Suprapubic skin (tissue), 4 donors: Measurements from ENCODE around the gene PCNX2. TPM values are rescaled to one million over a fixed set of nuclear protein-coding genes. Genes with fewer than 3 reads are reported as not detected.
"Not testable (repeated sequence)": the region's sequence is repeated elsewhere in the genome, so short reads cannot be mapped to it uniquely, and the experiment has no call there.

Source experiments
- DNase-seq, 2 donors: peaks; one replicate each; pipeline ENCODE4 v3.0.0-alpha.2; 2019; ENCODE audit warnings: low spot score in 2 of 2
- H3K27ac ChIP-seq: fragments of 200-600 bp; sonication (generic); one replicate; pipeline ENCODE4 v1.5.1; 2019
- H3K27me3 ChIP-seq: fragments of 200-600 bp; sonication (generic); one replicate; pipeline ENCODE4 v1.5.1; 2019
- H3K36me3 ChIP-seq: fragments of 200-600 bp; sonication (generic); one replicate; pipeline ENCODE4 v1.5.1; 2019
- H3K4me1 ChIP-seq: fragments of 200-600 bp; sonication (generic); one replicate; pipeline ENCODE4 v1.5.1; 2019
- H3K4me3 ChIP-seq: fragments of 200-600 bp; sonication (generic); one replicate; pipeline ENCODE4 v1.5.1; 2019; ENCODE audit warnings: mild to moderate bottlenecking
- H3K9me3 ChIP-seq: fragments of 200-600 bp; sonication (generic); one replicate; pipeline ENCODE4 v1.5.1; 2019
- CTCF ChIP-seq, 2 donors: fragments of 200-600 bp in 1 of 2; fragments of 450-650 bp in 1 of 2; sonication (generic) in 1 of 2; IDR thresholded peaks; one replicate each; pipeline ENCODE4 v1.5.1; 2016 to 2019; ENCODE audit warnings: antibody characterized with exemption in 2 of 2, mild to moderate bottlenecking in 1 of 2, moderate library complexity in 1 of 2
- EP300 ChIP-seq: sonication (generic); formaldehyde crosslinking; IDR thresholded peaks from one replicate; pipeline ENCODE4 v1.6.1; 2017; ENCODE audit warnings: antibody characterized with exemption
- POLR2A ChIP-seq, 2 donors: fragments of 450-650 bp; IDR thresholded peaks; one replicate each; pipeline ENCODE4 v1.6.1; 2017; ENCODE audit warnings: antibody characterized with exemption in 2 of 2, mild to moderate bottlenecking in 2 of 2, moderate library complexity in 2 of 2
- POLR2AphosphoS5 ChIP-seq, 3 donors: sonication (generic); formaldehyde crosslinking; IDR thresholded peaks; one replicate each; pipeline ENCODE4 v1.6.1; 2017; ENCODE audit warnings: antibody characterized with exemption in 3 of 3
- WGBS: methylation state at CpG from one replicate; pipeline ENCODE4 v1.1.5; 2018; 5-methylcytosine and 5-hydroxymethylcytosine counted together
- total RNA-seq, 4 donors: library from RNA; depleted of rRNA; stranded (reverse); fragments of >200 nt; gene quantifications; one replicate each; pipeline ENCODE4 v1.1.0, GENCODE V29; 2016

PCNX2 gene
- total RNA-seq, 4 donors from 2014 or later = 8.9 to 21.4 (median 14.3) TPM

DNA sequence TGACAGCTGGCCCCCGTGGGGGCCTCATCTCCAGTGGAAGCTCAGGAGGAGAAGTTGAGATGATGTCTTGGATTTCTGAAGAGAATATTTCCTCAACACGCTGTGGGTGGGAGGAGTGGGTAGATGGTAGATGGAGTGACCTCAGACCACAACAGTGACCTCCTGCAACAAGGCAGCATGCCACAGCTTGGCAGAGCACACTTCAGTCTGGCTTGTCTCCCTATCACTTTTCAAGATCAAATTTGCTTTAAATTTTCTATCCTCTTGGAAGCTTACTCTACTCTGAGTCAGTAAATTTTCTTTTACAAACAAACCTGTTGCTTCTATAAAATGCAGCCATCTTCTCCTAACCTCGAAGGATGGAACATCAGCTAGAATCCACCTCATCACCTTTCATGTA, 285.4 kb downstream of the PCNX2 start:
- peaks cover 2% of the 10 kb centered on the region for H3K36me3 ChIP-seq
- no peaks in the 10 kb centered on the region for H3K27me3 ChIP-seq
- no peak overlapping the region for H3K27ac ChIP-seq
- no peaks in the 10 kb centered on the region for H3K9me3 ChIP-seq
- H3K4me3 ChIP-seq = no peak overlapping the region
- WGBS = 81% methylated on average over 3 of the region's 3 CpGs
- no peak for DNase-seq
- no peaks in the 10 kb centered on the region for H3K4me1 ChIP-seq
- TF ChIP-seq EP300 = no peak
- TF ChIP-seq POLR2A (IDR thresholded peaks at IDR 0.05) = no peak
- TF ChIP-seq POLR2AphosphoS5 (IDR thresholded peaks at IDR 0.05) = no peak
- no peak for TF ChIP-seq CTCF (IDR thresholded peaks at IDR 0.05)

- H3K27ac ChIP-seq = no peak overlapping the region
- no peaks in the 10 kb centered on the region for H3K27me3 ChIP-seq
- 80% methylated on average over 3 of the region's 3 CpGs for WGBS
- TF ChIP-seq EP300 = no peak
- H3K4me3 ChIP-seq = no peak overlapping the region
- no peaks in the 10 kb centered on the region for H3K4me1 ChIP-seq
- peaks cover 2% of the 10 kb centered on the region for H3K36me3 ChIP-seq
- DNase-seq = no peak
- no peaks in the 10 kb centered on the region for H3K9me3 ChIP-seq
Measured at GRCh38 chr1:233006541-233006973, 289.0 kb downstream of the PCNX2 start.

GRCh38 chr1:233006108-233006507, 289.4 kb downstream of the PCNX2 start:
- Histone ChIP-seq H3K4me3 (no peak overlapping the region), H3K4me1 (no peaks in the 10 kb centered on the region), H3K27ac (no peak overlapping the region), H3K27me3 (no peaks in the 10 kb centered on the region), H3K9me3 (no peaks in the 10 kb centered on the region), H3K36me3 (peaks cover 2% of the 10 kb centered on the region)
- no peak for DNase-seq
- TF ChIP-seq POLR2A (IDR thresholded peaks at IDR 0.05) (no peak), EP300 (no peak), CTCF (IDR thresholded peaks at IDR 0.05) (no peak), POLR2AphosphoS5 (IDR thresholded peaks at IDR 0.05) (no peak)
- 84% methylated on average over 6 of the region's 6 CpGs for WGBS

DNA sequence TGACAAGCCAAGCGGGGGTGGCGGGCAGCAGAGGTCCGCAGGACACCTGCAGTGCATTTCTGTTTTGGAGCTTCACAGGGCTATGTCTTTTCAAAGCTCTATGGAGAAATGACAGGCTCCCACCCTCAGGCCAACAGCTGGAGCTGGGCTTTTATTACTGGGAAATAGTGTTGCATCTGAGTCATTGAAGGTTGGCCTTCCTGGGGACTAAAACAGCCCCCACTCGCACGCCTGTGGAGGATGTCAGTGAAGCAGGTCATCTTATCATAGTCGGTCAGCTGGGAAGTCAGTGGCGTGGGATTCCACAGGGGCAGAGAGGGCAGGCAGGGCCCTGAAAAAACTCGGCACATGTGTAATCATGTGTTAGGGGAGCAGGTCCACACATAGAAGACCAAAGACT, 289.8 kb downstream of the PCNX2 start:
- H3K9me3 ChIP-seq = no peaks in the 10 kb centered on the region
- no peak overlapping the region for H3K4me3 ChIP-seq
- TF ChIP-seq POLR2A (IDR thresholded peaks at IDR 0.05) (no peak), CTCF (IDR thresholded peaks at IDR 0.05) (no peak), EP300 (no peak), POLR2AphosphoS5 (IDR thresholded peaks at IDR 0.05) (no peak)
- no peaks in the 10 kb centered on the region for H3K27me3 ChIP-seq
- no peaks in the 10 kb centered on the region for H3K4me1 ChIP-seq
- 91% methylated on average over 8 of the region's 8 CpGs for WGBS
- no peak for DNase-seq
- peaks cover 2% of the 10 kb centered on the region for H3K36me3 ChIP-seq
- H3K27ac ChIP-seq = no peak overlapping the region

DNA sequence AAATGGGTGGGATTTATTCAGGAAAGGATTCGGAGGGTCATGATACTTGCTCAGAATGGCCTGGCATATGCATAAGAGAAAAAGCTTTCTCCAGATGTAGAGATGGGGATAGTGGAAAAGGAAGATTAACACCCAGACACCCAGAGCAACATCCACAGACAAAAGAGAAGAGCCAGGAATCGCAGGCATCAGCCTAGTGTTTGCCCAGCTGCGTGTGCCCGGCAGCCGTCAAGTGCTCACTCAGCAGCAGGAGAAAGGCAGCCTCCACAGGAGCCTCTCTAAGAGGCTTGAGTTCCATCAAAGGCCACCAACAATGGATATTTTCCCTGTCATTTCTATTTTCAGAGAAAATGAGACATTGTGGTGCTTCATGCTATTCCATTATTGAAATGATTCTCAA, 290.4 kb downstream of the PCNX2 start:
- no peaks in the 10 kb centered on the region for H3K9me3 ChIP-seq
- H3K36me3 ChIP-seq = peaks cover 7% of the 10 kb centered on the region
- no peak for DNase-seq
- TF ChIP-seq POLR2A (IDR thresholded peaks at IDR 0.05) = no peak
- TF ChIP-seq EP300 = no peak
- TF ChIP-seq CTCF (IDR thresholded peaks at IDR 0.05) = no peak
- no peak for TF ChIP-seq POLR2AphosphoS5 (IDR thresholded peaks at IDR 0.05)
- no peaks in the 10 kb centered on the region for H3K4me1 ChIP-seq
- no peak overlapping the region for H3K4me3 ChIP-seq
- WGBS = 98% methylated on average over 5 of the region's 5 CpGs
- H3K27ac ChIP-seq = no peak overlapping the region
- no peaks in the 10 kb centered on the region for H3K27me3 ChIP-seq

DNA sequence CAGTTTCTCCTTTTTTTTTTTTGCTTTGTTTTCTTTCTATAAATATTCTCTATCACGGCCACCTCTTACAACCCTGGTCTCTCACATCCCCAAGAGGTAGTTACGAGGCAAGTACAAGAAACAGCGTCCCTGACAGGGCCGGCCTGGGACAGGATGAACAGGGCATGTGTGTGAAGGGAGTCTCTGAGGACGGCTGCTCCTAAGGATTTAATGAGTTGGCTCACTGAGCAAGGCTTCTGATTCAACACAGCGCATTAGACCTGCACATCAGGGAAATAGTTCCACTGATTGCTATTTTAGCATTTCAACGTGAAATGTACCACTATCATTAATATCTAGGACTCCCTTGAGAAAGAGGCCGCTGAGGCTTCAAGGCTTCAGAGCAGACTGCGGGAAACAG, 291.1 kb downstream of the PCNX2 start:
- WGBS = 96% methylated on average over 9 of the region's 9 CpGs
- TF ChIP-seq POLR2A (IDR thresholded peaks at IDR 0.05) (no peak), CTCF (IDR thresholded peaks at IDR 0.05) (no peak), POLR2AphosphoS5 (IDR thresholded peaks at IDR 0.05) (no peak), EP300 (no peak)
- H3K4me3 ChIP-seq = no peak overlapping the region
- no peaks in the 10 kb centered on the region for H3K9me3 ChIP-seq
- H3K27me3 ChIP-seq = no peaks in the 10 kb centered on the region
- no peak for DNase-seq
- peaks cover 11% of the 10 kb centered on the region for H3K36me3 ChIP-seq
- H3K4me1 ChIP-seq = no peaks in the 10 kb centered on the region
- no peak overlapping the region for H3K27ac ChIP-seq

- not testable (repeated sequence) for H3K9me3 ChIP-seq, H3K4me3 ChIP-seq, H3K4me1 ChIP-seq, DNase-seq, H3K27ac ChIP-seq, H3K27me3 ChIP-seq
- WGBS = 98% methylated on average over 5 of the region's 5 CpGs
- peaks cover 14% of the 10 kb centered on the region for H3K36me3 ChIP-seq
Measured at GRCh38 chr1:233003638-233004037, 291.9 kb downstream of the PCNX2 start.
